HG03442 (cell line): Measurements from ENCODE around the gene NUDCD3.
"Not testable (repeated sequence)": the region's sequence is repeated elsewhere in the genome, so short reads cannot be mapped to it uniquely, and the experiment has no call there.

Source experiments
- ATAC-seq: cut with Tn5 transposase; IDR thresholded peaks from one replicate; pipeline ENCODE4 v1.9.1; 2021; ENCODE audit warnings: mild to moderate bottlenecking, moderate library complexity; ENCODE audit not compliant: unreplicated experiment

NUDCD3 gene

DNA sequence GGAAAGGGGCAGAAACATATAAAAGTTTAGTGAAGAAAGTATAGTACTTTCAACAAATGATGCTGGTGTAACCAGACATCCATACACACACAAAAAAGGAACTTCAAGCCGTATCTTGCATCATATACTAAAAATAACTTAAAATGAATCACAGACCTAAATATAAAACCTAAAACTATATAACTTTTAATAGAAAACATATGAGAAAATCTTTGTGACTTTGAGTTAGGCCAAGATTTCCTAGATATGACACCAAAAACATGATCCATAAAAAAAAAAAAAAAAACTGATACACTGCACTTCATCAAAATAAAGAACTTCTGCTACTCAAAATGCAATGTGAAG, 40.9 kb downstream of the NUDCD3 start:
- ATAC-seq: no peak

DNA sequence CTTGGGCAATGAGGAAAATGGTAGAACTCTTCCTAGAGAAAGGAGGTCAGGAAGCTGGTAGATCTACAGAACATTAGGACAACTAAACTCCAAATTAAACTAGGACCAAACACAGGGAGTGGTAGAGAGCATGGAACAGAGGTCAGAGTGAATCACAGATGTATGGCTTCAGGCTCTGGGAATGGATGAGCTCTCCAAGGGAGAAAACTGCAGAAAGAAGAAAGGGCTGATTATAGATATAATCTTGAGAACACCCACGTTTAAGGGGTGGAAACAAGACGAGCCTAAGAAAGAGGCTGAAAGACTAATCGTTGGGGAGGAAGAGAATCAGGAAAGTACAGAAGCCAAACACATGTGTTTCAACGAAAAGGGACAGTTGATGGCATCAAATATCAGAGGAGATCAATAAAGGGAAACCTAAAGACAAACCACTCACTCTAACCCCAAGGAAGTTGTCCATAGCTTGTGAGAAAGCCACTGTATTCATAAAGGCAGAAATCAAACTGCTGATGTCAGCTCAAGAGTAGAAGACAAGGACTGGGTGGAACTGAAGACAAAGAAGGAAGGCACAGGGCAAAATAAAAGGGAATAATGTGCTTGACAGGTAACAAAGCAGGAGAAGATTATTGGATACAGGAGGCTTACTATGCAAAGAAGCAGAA, 41.4 kb downstream of the NUDCD3 start:
- no peak for ATAC-seq

DNA sequence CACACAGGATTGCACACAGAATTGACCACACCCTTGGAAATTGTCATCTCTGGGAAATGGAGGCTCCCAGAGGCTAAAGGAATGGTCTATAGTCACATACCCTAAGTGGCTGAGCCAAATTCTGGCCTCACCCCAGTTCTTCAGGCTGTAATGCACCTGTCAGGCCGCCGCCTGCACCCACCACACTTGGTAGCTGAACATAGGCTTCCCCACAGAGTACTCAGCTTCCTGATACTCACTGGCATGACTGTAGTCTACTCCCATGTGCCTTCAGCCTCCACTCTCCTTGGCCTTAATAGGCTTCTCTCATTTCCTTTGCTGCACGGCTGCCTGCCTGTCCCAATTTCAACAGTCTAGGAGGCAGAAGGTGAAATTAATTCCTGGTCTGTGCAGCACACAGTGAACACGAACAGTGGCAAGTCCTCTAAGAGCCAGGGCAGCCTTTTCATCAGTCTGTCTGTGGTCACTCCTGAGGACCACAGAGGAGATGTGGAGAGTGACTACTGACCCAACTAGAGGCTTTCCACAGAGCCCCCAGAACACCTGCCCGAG, 42.5 kb downstream of the NUDCD3 start:
- ATAC-seq: no peak

DNA sequence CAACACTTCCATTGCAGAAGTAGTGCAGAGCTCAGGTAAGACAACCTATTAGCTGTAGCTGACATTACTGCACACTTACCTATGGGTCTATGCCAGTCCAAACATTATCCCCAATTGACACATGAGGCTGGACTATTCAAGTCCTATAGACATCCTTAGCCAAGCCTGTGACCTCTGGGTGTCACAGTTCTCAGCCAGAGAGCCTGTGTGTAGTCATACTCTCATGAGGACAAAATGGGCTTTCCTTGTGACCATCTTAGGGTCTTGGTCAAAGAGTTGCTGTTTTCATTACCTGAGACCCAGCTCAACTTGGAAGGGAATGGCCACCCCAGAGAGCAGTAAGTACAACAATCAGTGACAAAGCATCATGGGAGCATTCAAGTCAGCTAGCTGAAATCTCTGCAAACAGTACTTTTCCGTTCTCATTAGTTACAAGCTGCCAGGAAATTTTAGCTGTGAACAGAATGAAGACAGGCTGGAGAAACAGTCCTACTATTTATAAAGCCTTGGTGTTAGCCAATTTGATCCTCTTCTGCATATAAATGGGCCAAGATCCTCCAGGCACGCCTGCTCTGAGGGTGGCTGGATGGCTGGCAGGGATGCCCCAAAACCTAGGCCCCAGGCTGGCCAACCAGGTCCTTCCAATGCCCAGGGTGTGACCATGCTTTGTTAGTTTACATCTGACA, 44.3 kb downstream of the NUDCD3 start:
- ATAC-seq: no peak

DNA sequence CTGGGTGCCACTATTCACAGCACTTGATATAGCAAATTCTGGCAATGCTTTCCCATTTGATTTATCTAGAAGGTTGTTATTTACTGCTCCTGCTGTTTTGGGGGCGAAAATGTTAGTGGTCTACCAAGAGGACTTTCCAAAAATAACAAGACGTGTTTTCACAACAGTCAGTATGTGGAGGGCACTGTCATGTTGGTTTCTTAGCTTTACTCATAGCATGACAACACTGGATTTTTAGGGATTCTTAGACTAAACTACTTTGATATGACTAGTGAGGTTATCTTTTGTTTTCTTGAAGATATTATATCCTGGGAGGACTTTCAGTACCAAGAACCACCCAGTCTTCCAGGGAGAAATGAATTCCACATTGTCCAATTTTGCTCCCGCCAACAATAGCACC, 49.4 kb downstream of the NUDCD3 start:
- no peak for ATAC-seq

DNA sequence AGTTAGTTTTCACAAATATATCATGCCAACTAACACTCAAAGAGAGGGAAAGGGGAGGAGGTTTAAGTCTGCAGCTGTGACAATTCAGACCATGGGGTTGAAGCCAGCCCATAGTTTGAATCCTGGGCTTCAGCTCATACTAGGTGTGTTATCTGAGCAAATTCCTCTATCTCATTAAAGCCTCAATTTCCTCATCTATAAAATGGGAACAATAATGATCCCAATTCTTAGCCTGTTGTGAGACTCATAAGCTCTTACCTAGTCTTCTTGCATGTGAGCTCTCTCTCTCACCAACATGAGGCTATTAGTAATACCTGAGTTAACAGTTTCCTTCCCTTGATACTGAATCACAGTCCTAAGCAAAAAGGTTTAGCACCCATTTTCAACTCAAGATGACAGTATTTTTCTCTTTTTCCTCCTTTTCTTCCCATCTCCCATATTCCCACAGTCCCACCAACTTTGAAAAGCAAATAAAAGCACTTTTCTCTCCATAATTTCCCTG, 49.8 kb downstream of the NUDCD3 start:
- no peak for ATAC-seq

DNA sequence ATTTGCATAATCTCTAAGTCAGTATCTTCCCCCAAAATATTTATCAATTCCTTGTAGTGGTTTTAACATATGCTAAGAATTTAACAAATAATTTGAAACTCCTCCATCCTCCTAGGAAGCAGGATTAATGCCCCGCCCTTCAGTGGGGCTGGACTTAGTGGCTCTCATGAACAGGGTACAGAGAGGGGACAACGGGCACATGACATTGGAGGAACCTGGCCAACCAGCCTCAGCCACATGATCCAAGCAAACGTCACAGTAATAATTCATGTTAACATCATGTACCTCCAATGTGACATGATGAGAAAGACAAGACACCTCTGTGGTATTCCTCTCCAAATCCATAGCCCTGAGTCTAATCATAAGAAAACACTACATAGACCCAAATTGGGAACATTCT, 50.5 kb downstream of the NUDCD3 start:
- ATAC-seq: no peak

DNA sequence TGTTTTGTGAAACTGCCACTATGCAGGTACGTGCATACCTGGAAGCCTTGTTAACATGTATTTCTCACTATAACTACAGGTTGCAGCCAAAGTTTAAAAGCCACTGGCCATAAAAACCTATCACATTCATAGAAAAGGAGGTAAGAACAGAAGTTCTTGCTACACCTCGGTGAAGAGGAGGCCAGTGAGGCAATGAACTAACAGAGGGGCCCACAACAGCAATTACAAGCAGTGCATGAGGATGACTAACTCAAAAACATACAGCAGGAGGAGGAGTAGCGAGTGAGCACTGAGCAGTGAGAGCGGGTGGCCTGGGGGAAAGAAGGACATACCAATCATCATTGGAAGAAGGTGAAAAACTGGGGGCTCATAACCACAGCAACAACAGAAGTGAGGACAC, 51.6 kb downstream of the NUDCD3 start:
- no peak for ATAC-seq

DNA sequence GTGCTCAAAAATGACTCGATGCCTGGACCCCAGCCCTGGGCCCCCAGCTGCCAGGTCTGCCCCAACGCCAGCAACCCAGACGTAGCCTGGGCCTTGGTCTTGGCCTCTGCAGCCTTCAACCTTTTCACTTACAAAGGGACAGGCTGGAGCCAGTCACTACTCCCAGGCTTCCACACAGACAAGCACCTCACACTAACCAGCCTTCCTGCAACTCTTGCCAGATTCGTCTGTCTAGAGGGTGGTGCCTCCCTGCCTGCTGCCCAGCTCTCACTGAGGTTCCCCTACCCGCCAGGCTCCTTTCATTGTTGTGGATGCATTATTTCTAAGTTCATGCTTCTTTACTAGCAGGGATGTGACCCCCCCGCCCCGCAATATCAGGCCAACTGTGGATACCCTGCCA, 56.3 kb downstream of the NUDCD3 start:
- no peak for ATAC-seq

DNA sequence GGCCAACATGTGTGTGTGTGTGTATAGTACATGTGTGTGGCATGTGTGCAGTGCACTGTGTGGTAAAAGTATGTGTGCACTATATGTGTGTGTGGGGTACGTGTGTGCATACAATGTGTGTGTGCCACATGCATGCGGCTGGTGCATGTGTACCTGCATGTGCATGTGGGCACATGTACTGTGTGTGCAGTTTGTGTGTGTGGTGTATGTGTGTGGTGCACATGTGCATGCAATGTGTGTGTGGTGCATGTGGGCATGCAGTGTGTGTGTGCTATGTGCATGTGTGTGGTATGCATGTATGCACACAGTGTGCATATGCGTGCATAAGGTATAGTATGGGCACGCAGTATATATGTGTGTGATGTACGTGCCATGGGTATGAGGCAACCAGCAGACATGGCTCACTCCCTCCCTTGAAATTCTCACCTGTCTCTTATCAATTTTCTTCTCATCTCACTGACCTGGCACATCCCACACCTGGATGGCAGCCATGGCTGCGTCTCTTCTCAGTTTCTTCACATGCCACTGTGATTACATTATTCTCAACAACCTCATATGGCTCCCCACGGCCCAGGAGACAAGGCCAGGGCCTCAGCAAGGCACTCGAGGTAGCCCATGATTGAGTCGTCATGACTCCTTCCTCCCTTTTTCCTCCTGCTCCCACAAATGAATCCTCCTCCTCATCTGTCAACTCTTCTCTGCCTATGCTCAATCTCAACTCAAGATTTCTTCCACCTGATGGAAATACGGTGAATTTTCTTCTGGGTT, 57.0 kb downstream of the NUDCD3 start:
- no peak for ATAC-seq

DNA sequence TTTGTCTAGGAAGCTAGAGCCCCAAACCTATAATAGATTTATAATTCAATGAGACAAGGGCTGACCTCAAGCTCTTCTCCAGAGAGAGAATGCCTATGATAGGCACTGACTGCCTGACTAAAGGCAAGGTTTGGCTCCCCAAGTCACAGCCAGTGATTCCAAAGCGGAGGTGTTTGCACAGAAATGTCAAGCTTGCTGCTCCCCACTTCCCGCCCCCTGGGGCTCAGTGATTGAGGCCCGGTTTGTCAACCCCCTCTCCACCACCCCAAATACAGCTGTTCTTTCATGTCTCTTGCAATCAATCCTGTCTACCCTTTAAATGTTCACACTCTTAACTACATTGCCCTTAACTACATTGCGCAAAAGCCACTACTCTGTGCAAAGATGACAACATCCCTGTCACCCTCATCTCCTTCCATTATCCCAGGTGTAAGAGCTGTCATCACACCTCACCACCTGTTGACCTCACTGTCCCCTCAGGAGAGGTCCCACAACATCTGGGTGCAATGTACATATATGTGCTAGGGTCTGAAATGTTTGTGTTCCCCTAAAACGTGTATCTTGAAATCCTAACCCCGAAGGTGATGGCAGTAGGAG, 58.0 kb downstream of the NUDCD3 start:
- ATAC-seq: no peak

DNA sequence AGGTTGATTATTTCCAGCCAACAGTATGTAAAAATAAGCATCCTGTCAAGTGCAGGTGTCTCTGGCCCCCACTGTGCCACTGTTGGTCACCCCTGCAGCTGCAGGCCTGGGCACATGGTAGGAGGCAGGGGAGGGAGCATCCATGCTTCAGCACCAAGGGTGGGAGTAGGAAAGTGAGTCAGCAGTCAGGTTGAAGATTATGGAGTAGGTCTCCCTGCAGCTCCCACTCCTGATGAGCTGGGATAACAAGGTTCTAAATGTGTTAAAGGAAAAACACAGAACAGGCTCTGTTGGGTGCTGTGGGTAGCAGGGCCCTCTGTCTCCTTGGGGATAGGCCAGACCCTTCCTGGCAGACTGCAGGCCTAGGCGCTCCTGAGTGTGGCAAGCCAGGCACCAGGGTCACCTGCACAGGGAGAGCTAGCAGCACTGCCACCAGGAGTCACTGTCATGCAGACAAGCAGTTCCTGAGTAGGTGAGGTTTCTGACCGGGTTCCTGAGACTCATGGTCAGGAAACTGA, 59.3 kb downstream of the NUDCD3 start:
- ATAC-seq: no peak

DNA sequence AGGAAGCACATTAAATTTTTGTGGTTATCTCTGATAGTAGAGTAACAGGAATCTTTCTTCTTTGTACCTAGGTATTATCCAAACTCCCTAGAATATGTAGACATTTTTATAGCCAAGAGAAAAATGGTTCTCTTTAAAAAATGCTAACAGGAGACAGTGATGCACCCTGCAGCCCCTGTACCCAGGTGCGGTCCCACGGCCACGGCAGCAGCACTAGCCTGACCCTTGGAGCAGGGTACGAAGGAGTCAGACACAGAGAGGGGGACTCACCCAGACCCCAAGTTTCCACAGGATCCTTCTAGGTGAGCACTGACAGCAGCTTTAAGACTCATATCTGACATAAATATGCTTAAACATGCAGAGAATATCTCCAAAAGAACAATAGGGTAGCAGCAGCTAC, 60.4 kb downstream of the NUDCD3 start:
- ATAC-seq: no peak

DNA sequence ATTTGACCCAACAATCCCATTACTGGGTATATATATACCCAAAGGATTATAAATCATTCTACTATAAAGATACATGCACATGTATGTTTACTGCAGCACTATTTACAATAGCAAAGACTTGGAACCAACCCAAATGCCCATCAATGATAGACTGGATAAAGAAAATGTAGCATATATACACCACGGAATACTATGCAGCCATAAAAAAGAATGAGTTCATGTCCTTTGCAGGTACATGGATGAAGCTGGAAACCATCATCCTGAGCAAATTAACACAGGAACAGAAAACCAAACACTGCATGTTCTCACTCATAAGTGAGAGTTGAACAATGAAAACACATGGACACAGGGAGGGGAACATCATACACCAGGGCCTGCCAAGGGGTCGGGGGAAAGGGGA, 65.7 kb downstream of the NUDCD3 start:
- not testable (repeated sequence) for ATAC-seq

DNA sequence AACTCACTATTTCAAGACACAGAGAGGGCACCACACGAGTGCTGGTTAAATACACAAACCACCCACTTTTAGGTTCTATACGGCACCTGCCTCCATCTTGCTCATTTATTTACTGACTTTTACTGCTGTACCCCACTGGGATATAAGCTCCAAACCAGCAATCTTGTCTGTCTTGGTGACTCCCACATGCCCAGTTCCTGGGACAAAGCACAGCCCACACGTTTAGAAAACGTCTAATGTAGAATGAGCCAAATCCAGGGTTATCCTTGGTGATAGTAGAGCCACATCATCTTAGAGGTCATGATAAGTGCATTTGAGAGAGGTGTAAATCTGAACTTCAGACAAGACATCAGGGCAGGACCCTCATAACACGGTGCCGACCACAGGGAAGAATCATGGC, 73.5 kb downstream of the NUDCD3 start:
- no peak for ATAC-seq

DNA sequence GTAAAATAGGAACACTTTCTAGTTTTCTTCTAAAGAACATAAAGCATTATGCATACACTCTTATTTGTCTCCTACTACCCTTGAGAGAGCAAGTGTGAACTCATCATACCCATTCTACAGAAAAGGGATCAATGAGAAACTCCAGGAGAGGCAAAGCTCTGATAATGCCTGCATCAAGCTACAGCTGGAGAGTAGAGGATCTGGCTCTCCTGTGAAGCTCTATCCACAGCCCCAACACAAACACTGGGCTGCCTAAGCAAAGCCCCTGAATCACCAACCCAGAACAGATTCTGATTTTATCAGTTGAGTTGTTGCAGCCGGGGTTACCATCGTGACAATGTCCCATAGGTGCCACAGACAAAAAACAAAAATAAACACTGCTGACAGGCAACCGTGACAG, 74.9 kb downstream of the NUDCD3 start:
- no peak for ATAC-seq

DNA sequence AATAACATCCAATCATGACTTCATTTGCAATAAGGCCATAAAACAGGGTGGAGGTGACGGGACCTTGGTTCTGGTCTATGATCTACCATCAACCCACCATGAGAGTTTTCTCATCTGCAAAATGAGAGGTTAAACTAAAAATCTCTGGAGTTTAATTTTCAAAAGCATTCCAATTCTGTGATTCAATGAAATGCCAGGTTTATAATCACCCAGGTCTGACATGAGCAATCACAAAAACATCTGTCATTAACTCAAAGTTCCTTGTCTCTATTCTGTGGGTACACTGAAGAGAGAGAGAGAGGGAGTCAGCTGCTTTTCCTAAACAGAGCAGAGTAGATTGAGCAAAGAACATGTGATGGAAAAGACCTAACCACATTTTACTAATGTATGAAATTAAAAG, 75.4 kb downstream of the NUDCD3 start:
- ATAC-seq: no peak

DNA sequence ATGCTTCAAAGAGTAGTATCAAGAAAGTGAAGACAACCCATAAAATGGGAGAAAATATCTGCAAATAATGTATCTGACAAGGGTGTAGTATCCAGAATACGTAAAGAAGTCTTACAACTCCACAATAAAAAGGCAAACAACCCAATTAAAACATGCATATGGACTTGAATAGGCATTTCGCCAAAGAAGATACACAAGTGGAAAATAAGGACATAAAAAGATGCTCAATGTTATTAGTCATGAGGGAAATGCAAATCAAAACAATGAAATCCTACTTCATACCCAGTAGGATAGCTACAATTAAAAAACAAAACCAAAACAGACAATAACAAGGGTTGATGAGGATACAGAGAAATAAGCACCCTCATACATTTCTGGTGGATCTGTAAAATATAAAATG, 79.2 kb downstream of the NUDCD3 start:
- ATAC-seq: no peak

DNA sequence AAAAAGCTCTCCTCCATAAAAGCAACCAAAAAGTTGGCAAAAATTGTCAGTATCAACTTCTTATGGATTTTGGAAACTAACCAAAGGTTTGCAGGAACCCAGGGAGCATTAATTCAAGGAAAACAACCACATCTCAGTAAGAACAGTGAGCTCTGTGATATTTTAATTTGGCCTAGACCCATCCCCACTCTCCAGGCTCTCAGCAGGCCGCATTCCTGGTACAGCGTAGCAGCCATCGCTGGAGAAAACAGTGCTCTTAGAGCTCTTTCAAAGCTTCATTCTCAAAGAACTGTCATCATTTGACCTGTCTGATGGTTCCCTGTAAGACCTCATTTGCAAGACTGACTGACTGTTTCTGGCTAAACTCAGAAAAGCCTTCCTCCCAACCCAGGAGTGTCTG, 81.9 kb downstream of the NUDCD3 start:
- ATAC-seq: no peak

DNA sequence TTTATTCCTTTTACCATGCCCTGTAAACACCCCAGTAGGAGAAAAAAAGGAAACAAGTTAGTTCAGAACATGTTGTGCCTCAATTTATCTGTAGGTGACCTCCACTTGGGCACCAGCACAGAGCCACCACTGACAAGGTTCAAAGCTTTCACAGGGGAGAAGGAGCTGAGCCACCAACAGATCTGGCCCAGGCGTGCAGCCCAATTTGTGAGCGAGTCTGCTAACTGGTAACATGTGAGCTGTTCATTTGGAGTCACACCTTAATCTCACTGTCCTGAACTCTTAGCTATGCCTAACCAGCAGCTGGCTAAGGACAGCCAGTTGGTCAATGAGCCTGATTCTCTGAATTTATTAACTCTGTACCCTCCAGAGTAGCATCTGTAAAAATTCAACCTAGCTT, 86.7 kb downstream of the NUDCD3 start:
- no peak for ATAC-seq

DNA sequence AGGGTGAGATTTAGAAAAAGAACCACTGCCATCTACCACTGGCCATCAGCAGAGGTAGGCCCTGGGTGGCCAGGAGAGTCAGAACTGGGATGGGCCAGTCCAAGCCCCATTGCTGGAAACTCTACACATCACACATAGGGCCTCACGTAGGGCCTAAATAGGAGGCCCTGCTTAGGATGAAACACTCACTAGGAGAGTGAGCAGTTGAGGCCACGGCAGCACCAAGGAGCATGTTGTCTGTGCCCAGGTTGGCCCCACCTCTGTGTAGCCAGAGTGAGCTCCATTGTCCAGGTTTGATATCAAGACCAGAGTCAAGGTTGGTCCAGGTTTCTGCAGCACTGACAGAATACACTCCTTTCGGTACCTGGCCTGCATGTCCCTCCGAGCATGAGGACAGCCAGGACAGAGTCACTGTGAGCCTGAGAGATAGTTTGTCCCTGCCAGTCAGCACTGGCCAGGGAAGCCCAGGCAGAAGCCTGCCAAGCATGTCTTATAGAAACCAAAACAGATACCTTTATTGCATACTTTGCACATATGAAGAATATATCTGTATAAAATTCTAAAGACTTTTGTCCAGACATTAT, 87.2 kb downstream of the NUDCD3 start:
- ATAC-seq: no peak
